ENCODE results near the gene CRYBA2. TPM values are rescaled to one million over a fixed set of nuclear protein-coding genes. Genes with fewer than 3 reads are reported as not detected.

CRYBA2 gene
- total RNA-seq, 4 donors from 2014 or later = not detected

DNA sequence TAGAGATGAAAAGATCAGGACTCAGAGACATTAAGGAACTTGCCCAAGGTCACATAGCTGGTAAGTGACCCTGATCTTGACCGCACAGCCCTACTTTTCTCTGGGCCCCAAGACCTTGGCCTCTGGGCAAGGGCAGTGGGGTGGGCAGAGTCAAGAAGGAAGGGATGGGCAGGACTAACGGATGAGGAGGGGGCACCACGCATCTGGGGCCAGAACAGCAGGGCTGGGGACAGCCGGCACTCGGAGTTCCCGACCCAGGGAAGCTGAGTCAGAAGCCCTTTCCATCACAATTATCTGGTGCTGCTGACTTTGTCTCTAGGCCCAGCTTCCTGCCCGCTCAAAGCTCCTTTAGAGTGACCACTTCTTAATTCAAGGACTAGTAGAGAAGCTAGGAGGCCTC, 33.7 kb upstream of the CRYBA2 start:
- no peak for DNase-seq (ENCODE audit: low spot score in 2 of 2)
- 82 to 85% methylated on average over 7 of the region's 7 CpGs for WGBS, 2 donors
- intact Hi-C loops (cut with DNase I; ENCODE audit: low total_unique reads) = loop anchor here (5.0 kb wide), 1 partner anchor 130 kb away; no protein-coding TSS in a partner anchor
- H3K4me3 ChIP-seq (ENCODE audit: low read depth, poor library complexity, severe bottlenecking) = no peak overlapping the region
- TF ChIP-seq, protein P1, sequence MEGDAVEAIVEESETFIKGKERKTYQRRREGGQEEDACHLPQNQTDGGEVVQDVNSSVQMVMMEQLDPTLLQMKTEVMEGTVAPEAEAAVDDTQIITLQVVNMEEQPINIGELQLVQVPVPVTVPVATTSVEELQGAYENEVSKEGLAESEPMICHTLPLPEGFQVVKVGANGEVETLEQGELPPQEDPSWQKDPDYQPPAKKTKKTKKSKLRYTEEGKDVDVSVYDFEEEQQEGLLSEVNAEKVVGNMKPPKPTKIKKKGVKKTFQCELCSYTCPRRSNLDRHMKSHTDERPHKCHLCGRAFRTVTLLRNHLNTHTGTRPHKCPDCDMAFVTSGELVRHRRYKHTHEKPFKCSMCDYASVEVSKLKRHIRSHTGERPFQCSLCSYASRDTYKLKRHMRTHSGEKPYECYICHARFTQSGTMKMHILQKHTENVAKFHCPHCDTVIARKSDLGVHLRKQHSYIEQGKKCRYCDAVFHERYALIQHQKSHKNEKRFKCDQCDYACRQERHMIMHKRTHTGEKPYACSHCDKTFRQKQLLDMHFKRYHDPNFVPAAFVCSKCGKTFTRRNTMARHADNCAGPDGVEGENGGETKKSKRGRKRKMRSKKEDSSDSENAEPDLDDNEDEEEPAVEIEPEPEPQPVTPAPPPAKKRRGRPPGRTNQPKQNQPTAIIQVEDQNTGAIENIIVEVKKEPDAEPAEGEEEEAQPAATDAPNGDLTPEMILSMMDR (IDR thresholded peaks at IDR 0.05) = no peak
- TF ChIP-seq POLR2A (IDR thresholded peaks at IDR 0.05) = no peak

DNA sequence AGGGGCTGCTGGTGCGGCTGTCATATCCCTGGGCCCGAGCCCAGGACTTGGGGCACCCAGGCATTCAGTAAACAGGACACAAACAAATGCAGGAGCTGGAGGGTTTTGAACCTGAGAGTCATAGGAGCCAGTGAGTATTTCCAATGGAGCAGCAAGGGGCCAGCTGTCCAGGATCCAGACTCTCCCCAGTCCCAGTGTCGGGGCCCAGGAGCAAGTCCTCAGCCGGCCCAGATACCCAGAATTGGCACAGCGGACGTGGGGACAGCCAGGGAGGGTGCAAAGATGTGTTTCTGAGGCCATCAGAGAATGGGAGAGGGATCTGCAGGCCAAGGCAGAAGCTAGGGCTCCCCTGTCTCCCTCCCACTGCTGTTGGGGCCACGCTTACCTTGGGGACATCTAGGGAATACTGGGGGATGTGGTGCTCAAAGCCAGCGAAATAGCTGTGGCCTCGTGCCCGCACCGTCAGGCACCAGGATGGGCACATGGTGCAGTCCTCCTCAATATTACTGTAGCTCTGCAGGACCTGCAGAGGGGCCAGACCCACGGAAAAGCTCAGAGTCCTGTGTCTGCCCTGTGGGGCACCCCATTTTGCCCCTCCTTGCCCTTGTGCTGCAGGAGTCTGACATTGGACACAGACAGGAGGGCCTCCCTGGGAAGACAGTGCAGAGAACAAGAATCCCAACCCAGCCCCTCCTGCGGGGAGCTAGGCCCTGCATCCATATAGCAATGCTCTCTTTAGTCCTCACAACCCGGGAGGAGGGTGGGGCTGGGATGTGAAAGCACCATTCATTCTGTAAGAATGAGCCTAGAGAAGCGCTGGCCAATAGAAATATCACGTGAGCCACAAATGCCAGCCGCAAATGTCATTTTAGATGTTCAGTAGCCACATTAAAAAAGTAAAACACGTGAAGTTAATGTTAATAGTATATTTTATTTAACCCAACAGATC, 32.7 kb upstream of the CRYBA2 start:
- 78 to 85% methylated on average over 18 of the region's 18 CpGs for WGBS, 2 donors
- intact Hi-C loops (cut with DNase I; ENCODE audit: low total_unique reads) = loop anchor here (5.0 kb wide), 1 partner anchor 131 kb away; no protein-coding TSS in a partner anchor
- no peak for TF ChIP-seq POLR2A (IDR thresholded peaks at IDR 0.05)
- TF ChIP-seq, protein P1 (IDR thresholded peaks at IDR 0.05) = no peak
- DNase-seq (ENCODE audit: low spot score in 2 of 2) = peak in 1 of 2 donors; percentile 22
- H3K4me3 ChIP-seq (ENCODE audit: low read depth, poor library complexity, severe bottlenecking) = no peak overlapping the region

DNA sequence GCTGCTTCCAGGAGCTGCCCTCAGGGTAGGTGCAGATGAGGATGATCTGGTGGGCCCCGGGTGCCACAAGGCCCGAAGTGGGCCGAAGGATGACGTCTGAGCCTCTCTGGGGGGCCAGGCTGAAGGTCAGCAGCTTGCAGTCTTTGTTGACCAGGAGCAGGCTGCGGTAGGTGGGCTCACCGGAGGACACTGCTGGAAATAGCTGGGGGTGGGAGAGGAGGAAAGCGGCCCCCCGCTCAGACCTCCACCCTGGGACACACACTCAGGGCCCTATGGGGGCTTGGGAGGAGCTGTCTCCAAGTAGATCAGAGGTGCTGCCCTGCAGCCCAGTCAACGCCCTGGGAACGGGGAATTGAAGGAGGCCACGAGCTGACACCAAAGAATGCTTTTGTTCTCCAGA, 30.8 kb upstream of the CRYBA2 start:
- WGBS, 2 donors = 70 to 75% methylated on average over 8 to 11 of the region's 11 CpGs
- DNase-seq (ENCODE audit: low spot score in 2 of 2) = no peak
- no peak overlapping the region for H3K4me3 ChIP-seq (ENCODE audit: low read depth, poor library complexity, severe bottlenecking)
- no peak for TF ChIP-seq POLR2A (IDR thresholded peaks at IDR 0.05)
- TF ChIP-seq, protein P1 (IDR thresholded peaks at IDR 0.05) = no peak
- intact Hi-C loops (cut with DNase I; ENCODE audit: low total_unique reads) = no loop called here

DNA sequence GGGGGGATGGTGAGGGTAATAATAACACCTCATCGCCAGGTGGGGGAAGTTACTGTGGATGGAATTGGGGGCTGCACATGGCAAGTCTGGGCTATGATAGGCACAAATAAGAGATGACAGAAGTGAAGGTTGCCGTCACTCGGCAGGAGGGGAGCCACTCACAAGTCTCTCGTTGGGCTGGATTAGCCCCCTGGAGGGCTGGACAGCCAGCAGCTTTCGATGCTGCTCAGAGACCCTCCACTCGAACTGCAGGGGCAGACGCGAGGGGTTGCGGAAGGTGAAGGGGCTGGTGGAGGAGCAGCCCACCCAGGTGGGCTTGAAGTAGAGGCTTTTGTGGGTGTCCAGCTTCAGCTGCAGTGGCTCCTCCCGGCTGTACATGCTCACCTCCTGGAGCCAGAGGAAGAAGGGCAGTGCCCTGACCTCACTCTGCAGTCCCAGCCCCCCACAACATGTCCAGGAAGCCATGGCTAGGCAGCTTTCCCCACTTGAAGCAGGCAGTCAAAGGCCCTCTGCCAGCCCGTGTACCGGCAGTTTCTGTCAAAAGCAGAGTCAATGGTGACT, 29.9 kb upstream of the CRYBA2 start:
- intact Hi-C loops (cut with DNase I; ENCODE audit: low total_unique reads) = no loop called here
- 83 to 87% methylated on average over 11 to 12 of the region's 12 CpGs for WGBS, 2 donors

DNA sequence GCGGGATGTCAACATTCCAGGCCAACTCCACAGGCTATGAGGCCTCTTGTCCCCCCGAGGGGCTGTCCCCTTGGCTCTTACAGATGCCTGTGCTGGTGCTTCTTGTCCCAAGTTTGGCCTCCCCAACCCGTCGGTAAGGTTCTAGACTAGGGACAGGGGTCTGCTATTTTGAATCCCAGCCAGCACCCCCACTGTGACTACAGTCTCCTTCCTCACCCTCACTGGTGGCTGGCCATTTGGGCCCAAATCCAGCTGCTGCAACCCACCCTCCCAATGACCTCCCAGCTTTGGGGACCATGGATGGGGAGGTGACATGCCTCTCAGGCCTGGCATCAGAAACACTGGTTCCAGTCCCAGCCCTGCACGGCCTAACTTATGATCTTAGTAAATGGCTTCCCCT, 29.4 kb upstream of the CRYBA2 start:
- no peak overlapping the region for H3K4me3 ChIP-seq (ENCODE audit: low read depth, poor library complexity, severe bottlenecking)
- no peak for TF ChIP-seq POLR2A (IDR thresholded peaks at IDR 0.05)
- TF ChIP-seq, protein P1 (IDR thresholded peaks at IDR 0.05) = no peak
- intact Hi-C loops (cut with DNase I; ENCODE audit: low total_unique reads) = no loop called here
- no peak for DNase-seq (ENCODE audit: low spot score in 2 of 2)
- 86 to 95% methylated on average over 5 of the region's 5 CpGs for WGBS, 2 donors

More for the DNA sequence above, 29.9 kb upstream of the CRYBA2 start:
- DNase-seq (ENCODE audit: low spot score in 2 of 2) = no peak
- H3K4me3 ChIP-seq (ENCODE audit: low read depth, poor library complexity, severe bottlenecking) = no peak overlapping the region
- TF ChIP-seq POLR2A (IDR thresholded peaks at IDR 0.05) = no peak
- TF ChIP-seq, protein P1 (IDR thresholded peaks at IDR 0.05) = no peak

Data from lower leg skin (tissue), 4 donors.